ENCODE data around the gene LRRK2.
"Not testable (repeated sequence)": the region's sequence is repeated elsewhere in the genome, so short reads cannot be mapped to it uniquely, and the experiment has no call there.

LRRK2 gene

GRCh38 chr12:40224439-40225291 is at the start of gene LRRK2:
LRRK2 (plus strand) TSS chr12:40224997; CDS start chr12:40225132, 135 bp downstream.
- no peak for DNase-seq (ENCODE audit: low read depth, low spot score)

- DNase-seq (ENCODE audit: low read depth, low spot score): no peak
These were observed 49.8 kb upstream of the LRRK2 start for GRCh38 chr12:40175045-40175444.

GRCh38 chr12:40175489-40175888 is 49.3 kb upstream of the LRRK2 start:
- DNase-seq (ENCODE audit: low read depth, low spot score): no peak

DNA sequence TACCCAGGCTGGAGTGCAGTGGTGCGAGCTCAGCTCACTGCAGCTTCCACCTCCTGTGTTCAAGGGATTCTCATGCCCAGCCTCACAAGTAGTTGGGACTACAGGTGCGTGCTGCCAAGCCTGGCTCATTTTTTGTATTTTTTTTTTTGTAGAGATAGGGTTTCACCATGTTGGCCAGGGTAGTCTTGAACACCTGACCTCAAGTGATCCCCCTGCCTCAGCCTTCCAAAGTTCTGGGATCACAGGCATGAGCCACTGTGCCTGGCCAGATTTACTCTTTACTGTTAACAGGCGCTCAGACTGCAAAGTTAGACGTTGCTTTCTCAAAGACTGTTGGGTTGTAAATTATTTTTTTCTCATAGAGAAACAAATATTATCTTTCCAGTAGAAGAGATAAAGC is 46.1 kb upstream of the LRRK2 start:
- DNase-seq (ENCODE audit: low read depth, low spot score): no peak

DNA sequence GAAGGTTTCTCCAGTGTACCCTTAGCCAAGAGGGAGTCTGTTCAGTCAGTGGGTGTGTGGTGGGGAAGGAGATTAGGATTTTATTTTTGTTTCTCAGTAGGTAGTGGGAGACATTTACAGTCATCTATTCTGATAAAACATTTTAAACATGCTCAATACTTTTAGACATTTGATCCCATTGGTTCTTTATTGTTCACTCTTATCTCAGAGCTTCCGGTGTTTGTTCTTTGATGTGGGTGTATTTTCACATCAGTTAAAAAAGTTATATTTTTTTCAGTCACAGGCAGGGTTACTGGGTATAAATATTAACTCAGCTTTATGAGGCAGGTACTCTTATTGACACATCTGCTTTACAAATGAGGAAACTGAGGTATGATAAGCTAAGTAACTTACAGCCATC is 43.3 kb upstream of the LRRK2 start:
- DNase-seq (ENCODE audit: low read depth, low spot score): no peak

- DNase-seq (ENCODE audit: low read depth, low spot score): no peak
These were observed 41.1 kb upstream of the LRRK2 start for GRCh38 chr12:40183715-40184114.

DNA sequence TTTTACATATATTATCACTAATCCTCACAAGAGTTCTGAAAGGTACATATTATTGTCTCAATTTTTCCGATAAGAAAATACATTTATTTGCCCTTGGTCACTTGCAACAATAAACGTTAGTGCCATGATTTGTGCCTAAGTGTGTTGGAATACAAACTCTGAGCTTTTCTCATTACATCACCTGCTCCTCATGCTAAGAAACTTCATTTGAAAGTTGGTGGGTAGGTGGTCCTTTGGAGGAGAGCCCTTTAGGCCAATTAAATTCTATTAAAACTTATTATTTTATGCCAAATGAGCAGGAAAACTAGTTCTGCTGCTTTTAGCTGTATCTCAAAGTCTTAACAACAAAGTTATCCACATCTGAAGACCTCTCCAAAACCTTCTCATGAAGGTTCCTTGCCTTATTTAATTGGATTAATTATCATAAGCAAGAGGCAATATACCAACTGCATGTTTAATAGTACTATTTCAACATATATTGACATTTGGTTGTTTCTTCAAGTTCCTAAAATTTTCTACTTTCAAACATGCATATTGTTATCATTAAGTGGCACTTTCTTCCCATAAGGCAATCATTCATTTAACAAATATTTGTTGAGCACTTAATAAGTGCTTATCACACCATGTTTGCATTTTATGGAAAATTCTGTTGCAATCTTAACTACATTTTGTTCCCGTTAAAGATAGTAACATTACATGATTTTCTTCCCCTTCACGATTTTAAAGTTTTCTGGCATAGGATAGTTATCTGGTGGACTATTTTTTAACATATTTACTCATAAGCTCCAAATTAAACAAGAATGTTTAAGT is 40.1 kb upstream of the LRRK2 start:
- DNase-seq (ENCODE audit: low read depth, low spot score): no peak

DNA sequence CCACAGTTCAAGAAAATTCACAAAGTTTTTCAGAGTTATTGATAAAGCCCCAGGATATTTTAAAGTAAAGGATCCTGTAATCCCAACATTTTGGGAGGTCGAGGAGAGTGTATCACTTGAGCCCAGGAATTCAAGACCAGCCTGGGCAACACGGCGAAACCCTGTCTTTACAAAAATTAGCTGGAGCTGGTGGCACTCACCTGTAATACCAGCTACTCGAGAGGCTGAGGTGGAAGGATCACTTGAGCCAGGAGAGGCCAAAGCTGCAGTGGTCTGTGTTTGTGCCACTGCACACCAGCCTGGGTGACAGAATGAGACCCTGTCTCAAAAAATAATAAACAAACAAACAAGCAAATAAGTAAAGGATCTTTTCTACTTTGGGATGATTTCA is 39.5 kb upstream of the LRRK2 start:
- no peak for DNase-seq (ENCODE audit: low read depth, low spot score)

DNA sequence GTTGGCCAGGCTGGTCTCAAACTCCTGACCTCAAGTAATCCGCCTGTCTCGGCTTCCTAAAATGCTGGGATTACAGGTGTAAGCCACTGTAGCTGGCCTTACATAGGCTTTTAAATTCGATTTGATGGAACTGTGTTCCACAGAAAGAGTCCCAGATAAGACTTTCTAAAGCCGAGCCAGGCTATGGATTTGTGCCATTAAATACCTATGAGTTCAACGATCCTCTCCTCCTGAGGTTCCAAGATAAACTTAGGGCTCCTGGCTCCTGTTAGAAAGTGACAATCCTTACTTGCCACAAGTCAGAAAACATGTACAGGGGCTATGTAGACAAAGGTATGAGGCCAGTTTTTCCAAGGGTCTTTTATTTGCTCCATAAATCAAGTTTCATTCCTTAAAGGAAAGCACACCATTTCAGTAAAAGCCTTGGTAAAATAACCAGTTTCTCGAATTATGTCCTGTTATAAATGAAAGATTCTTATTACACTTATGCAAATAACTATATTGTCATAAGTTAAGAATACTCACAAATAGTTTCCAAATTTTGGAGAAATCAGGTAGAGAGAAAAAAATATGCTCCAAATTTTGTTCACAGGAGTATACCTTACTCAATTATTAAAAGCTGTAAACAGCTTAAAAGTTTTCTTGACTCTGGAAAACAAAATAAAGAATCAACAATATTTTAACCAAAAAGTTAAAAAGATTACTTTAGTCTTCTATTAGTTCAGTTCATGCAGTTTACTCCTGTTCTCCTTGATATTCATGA is 36.1 kb upstream of the LRRK2 start:
- no peak for DNase-seq (ENCODE audit: low read depth, low spot score)

DNA sequence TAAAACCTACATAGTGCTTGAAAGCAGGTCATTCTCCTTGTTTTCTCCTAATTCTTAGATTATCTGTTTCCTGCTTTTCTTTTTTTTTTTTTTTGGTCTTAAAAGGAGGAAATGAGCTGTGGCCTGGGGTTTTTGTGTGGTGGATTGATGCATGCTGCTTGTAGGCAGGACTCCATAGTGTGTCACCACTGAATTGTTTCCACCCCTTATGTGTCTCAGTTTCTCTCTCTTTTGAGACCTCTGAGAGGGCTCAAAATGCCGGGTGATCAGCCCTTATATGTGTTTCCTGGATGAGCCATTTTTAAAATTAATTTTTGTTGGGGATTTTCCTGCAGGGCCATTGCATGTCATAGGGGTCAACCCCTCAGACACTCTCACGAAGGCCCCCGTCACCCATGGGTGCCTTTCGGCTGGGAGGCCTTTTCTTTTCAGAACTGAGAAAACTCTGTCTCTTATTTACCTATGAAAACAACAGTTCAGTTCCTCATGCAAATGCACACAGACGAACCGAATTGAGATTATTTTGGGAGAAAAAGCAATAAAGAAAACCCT is 32.0 kb upstream of the LRRK2 start:
- DNase-seq (ENCODE audit: low read depth, low spot score): no peak

DNA sequence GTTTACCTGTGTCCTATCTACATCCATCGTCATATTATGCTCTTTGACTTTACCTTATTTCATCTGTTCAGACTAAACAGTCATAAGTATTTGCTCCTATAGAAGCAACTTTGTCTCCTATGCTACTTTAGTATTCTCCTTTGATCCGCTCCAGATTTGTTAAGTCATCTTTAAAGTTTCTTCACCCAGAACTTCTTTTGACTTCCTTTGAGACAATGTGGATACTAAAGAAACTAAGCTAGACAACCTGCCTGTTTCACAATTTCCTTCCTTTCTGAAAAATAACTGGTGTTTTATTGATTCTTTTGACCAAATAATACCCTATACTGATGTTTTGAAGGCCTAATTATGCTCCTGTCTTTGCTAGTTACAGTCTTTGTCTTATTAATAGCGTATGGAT is 30.0 kb upstream of the LRRK2 start:
- no peak for DNase-seq (ENCODE audit: low read depth, low spot score)

GRCh38 chr12:40197590-40197989 is 27.2 kb upstream of the LRRK2 start:
- DNase-seq (ENCODE audit: low read depth, low spot score): no peak

- no peak for DNase-seq (ENCODE audit: low read depth, low spot score)
These were observed 26.2 kb upstream of the LRRK2 start for GRCh38 chr12:40198601-40199000.

GRCh38 chr12:40202095-40203059 is 22.4 kb upstream of the LRRK2 start:
- DNase-seq (ENCODE audit: low read depth, low spot score): no peak

- DNase-seq (ENCODE audit: low read depth, low spot score): no peak
These were observed 21.8 kb upstream of the LRRK2 start for GRCh38 chr12:40203060-40203430.

GRCh38 chr12:40204337-40204736 is 20.5 kb upstream of the LRRK2 start:
- DNase-seq (ENCODE audit: low read depth, low spot score): no peak

- no peak for DNase-seq (ENCODE audit: low read depth, low spot score)
These were observed 17.2 kb upstream of the LRRK2 start for GRCh38 chr12:40207551-40207950.

DNA sequence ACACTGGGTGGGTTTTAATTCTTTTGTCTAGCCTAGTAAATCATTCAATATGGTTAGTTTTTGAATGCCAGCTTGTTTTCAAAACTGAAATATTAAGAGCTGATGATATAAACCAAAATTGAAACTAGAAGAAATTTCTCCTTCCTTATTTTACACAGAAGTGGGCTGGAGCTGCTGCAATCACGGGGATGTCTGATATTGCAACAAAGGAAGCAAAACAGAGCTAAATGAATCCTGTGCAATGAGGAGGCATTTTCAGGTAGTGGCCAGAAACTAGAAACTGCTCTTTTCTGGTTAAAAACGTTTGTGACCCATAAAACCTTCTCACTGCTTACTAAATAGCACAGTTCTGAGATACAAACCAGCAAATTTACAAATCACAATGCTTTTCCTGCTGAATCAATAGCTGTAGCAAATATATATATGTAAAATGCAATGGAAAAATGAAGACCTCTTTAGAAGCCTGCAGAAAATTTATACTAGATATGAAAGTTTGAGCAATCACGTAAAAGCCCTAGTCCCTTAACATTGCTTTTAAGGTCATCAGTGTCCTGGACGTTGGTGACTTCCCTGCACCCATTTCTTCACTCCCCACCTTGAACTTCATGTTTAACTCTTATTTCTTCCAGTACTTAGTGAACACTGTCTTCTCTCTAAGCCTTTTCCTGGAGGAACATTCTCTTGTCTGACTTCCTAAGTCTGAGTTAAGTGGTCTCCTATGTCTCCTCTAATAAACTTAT is 15.9 kb upstream of the LRRK2 start:
- no peak for DNase-seq (ENCODE audit: low read depth, low spot score)

- DNase-seq (ENCODE audit: low read depth, low spot score): no peak
These were observed 14.9 kb upstream of the LRRK2 start for GRCh38 chr12:40209886-40210285.

DNA sequence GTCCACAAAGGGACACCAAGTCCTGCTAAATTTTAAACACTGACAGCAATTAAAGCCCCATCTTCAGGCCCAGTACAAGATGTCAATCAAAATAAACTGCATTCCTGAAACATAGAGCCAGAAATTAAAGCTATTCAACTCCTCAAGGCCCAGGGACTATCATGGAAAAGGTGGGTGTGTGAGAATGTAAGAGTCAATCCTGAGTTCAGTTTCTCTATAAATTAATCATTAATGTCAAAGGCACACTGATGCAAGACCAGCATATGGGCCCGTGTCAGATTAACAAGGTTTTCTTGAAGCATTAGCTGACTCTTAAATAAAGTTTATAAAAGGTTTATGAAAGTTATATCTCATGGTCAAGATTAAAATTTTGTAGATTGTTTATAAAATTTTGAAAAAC is 13.6 kb upstream of the LRRK2 start:
- not testable (repeated sequence) for DNase-seq (ENCODE audit: low read depth, low spot score)
